Measurements from ENCODE around the gene PTPRZ1.

DNA sequence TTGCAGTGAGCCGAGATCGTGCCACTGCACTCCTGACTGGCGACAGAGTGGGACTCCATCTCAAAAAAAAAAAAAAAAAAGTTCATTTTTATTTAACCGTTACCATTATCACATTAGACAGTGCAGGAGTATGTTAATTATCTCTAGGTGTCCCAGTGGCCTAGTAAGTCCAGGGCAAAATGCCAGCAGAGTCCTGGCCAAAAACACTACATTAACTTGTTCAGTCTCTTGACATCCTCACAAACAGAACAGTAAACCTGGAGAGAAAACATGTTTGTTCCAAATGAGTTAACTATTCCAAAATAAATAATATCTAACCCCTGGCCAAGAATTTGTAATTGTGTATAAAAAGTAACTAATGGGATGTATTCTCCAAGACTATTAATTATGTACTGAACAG, 43.2 kb downstream of the PTPRZ1 start:
- TF ChIP-seq, protein P1, sequence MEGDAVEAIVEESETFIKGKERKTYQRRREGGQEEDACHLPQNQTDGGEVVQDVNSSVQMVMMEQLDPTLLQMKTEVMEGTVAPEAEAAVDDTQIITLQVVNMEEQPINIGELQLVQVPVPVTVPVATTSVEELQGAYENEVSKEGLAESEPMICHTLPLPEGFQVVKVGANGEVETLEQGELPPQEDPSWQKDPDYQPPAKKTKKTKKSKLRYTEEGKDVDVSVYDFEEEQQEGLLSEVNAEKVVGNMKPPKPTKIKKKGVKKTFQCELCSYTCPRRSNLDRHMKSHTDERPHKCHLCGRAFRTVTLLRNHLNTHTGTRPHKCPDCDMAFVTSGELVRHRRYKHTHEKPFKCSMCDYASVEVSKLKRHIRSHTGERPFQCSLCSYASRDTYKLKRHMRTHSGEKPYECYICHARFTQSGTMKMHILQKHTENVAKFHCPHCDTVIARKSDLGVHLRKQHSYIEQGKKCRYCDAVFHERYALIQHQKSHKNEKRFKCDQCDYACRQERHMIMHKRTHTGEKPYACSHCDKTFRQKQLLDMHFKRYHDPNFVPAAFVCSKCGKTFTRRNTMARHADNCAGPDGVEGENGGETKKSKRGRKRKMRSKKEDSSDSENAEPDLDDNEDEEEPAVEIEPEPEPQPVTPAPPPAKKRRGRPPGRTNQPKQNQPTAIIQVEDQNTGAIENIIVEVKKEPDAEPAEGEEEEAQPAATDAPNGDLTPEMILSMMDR (IDR thresholded peaks at IDR 0.05): no peak
- TF ChIP-seq POLR2AphosphoS5 (IDR thresholded peaks at IDR 0.05; ENCODE audit: insufficient read depth in 1 of 2, low read depth in 1 of 2) (no peak), POLR2A (IDR thresholded peaks at IDR 0.05) (no peak)

Data from vagina (tissue), 2 donors.